Naive thymus-derived CD8-positive, alpha-beta T cell (primary cell): ENCODE data around the gene IRX5. TPM values are rescaled to one million over a fixed set of nuclear protein-coding genes. Genes with fewer than 3 reads are reported as not detected.

Experiments
- ATAC-seq, 2 donors: fragments of 150-1000 bp; cut with Tn5 transposase in 1 of 2; sonication (Bioruptor Pico), chemical (Tn5 transposase) in 1 of 2; 1 replicate in 1 of 2; 2 replicates in 1 of 2; pipeline ENCODE4 v1.10.0; 2021; ENCODE audit warnings: mild to moderate bottlenecking in 2 of 2, moderate library complexity in 2 of 2
- POLR2A ChIA-PET: fragments of 350-600 bp; sonication (Branson Sonifier 250); formaldehyde crosslinking; loops from one replicate; lab custom pipeline; 2021; ENCODE audit warnings: antibody characterized with exemption; lab: Charles Lee
- DNase-seq, 10 donors: peaks; one replicate each; pipeline versions ENCODE4 v3.0.0 to v3.0.0-alpha.2; 2020 to 2022
- H3K27ac Mint-ChIP-seq, 10 donors: one replicate each; pipeline ENCODE4 v1.8.0; 2020 to 2022; ENCODE audit warnings: mild to moderate bottlenecking in 10 of 10, mixed read lengths in 10 of 10, moderate library complexity in 4 of 10, inconsistent platforms in 1 of 10
- H3K27me3 Mint-ChIP-seq, 5 donors: one replicate each; pipeline ENCODE4 v1.8.0; 2021 to 2022; ENCODE audit warnings: mixed read lengths in 5 of 5
- H3K36me3 Mint-ChIP-seq, 3 donors: one replicate each; pipeline ENCODE4 v1.8.0; 2020 to 2022; ENCODE audit warnings: mixed read lengths in 3 of 3, mild to moderate bottlenecking in 2 of 3, inconsistent platforms in 1 of 3
- H3K4me1 Mint-ChIP-seq, 4 donors: one replicate each; pipeline ENCODE4 v1.8.0; 2021 to 2022; ENCODE audit warnings: mixed read lengths in 4 of 4
- H3K4me3 Mint-ChIP-seq, 10 donors: one replicate each; pipeline ENCODE4 v1.8.0; 2020 to 2022; ENCODE audit warnings: mild to moderate bottlenecking in 10 of 10, mixed read lengths in 10 of 10, moderate library complexity in 6 of 10, inconsistent platforms in 1 of 10
- H3K9me3 Mint-ChIP-seq, 9 donors: one replicate each; pipeline ENCODE4 v1.8.0; 2020 to 2022; ENCODE audit warnings: mixed read lengths in 9 of 9, mild to moderate bottlenecking in 3 of 9, inconsistent platforms in 1 of 9, moderate library complexity in 1 of 9
- polyA plus RNA-seq, 3 donors: library from polyadenylated mRNA; unstranded; fragments of 300-500 nt; fragmentation: Illumina TruSeq; gene quantifications; one replicate each; pipeline ENCODE4 v1.2.3, GENCODE V29; 2021
- total RNA-seq, 8 experiments: library from RNA in 2 of 8; stranded (reverse) in 2 of 8; gene quantifications; one replicate each; pipeline ENCODE4 v1.2.3 and lab custom pipeline; 2021 to 2026

The IRX5 gene
- total and polyA plus RNA-seq, 5 experiments from 2014 or later = not detected

GRCh38 chr16:54957403-54958166 is 26.9 kb downstream of the IRX5 start:
- Mint-ChIP-seq H3K9me3 (peaks cover 0 to 5% (median 0%) of the 10 kb centered on the region in 9 donors), H3K4me1 (no peaks in the 10 kb centered on the region), H3K4me3 (no peak overlapping the region), H3K27me3 (peaks cover 3 to 14% (median 11%) of the 10 kb centered on the region in 5 donors), H3K36me3 (no peaks in the 10 kb centered on the region), H3K27ac (no peak overlapping the region)
- ATAC-seq = no peak
- no peak for DNase-seq
- POLR2A ChIA-PET = no interaction called here

GRCh38 chr16:54962045-54962444 is 31.4 kb downstream of the IRX5 start:
- Mint-ChIP-seq H3K27ac (no peak overlapping the region), H3K27me3 (peaks cover 8 to 22% (median 10%) of the 10 kb centered on the region in 5 donors), H3K4me3 (no peak overlapping the region), H3K4me1 (no peaks in the 10 kb centered on the region), H3K9me3 (no peaks in the 10 kb centered on the region), H3K36me3 (no peaks in the 10 kb centered on the region)
- DNase-seq (no peak), ATAC-seq (no peak)
- POLR2A ChIA-PET = no interaction called here

GRCh38 chr16:54964239-54964638 is 33.6 kb downstream of the IRX5 start:
- no peaks in the 10 kb centered on the region for H3K4me1 Mint-ChIP-seq
- POLR2A ChIA-PET = no interaction called here
- no peak overlapping the region for H3K27ac Mint-ChIP-seq
- H3K9me3 Mint-ChIP-seq = no peaks in the 10 kb centered on the region
- peaks cover 7 to 22% (median 10%) of the 10 kb centered on the region in 5 donors for H3K27me3 Mint-ChIP-seq
- H3K4me3 Mint-ChIP-seq = no peak overlapping the region
- DNase-seq (no peak), ATAC-seq (no peak)
- H3K36me3 Mint-ChIP-seq = no peaks in the 10 kb centered on the region

- no peak overlapping the region for H3K27ac Mint-ChIP-seq
- DNase-seq = no peak
- no peak for ATAC-seq
- no peaks in the 10 kb centered on the region for H3K4me1 Mint-ChIP-seq
- POLR2A ChIA-PET = no interaction called here
- peaks cover 1 to 22% (median 8%) of the 10 kb centered on the region in 5 donors for H3K27me3 Mint-ChIP-seq
- H3K9me3 Mint-ChIP-seq = no peaks in the 10 kb centered on the region
- no peak overlapping the region for H3K4me3 Mint-ChIP-seq
- H3K36me3 Mint-ChIP-seq = no peaks in the 10 kb centered on the region
Measured at GRCh38 chr16:54965464-54965863, 34.8 kb downstream of the IRX5 start.

- DNase-seq = no peak
- ATAC-seq = no peak
- POLR2A ChIA-PET = no interaction called here
- no peaks in the 10 kb centered on the region for H3K4me1 Mint-ChIP-seq
- H3K27ac Mint-ChIP-seq = no peak overlapping the region
- H3K4me3 Mint-ChIP-seq = no peak overlapping the region
- no peaks in the 10 kb centered on the region for H3K9me3 Mint-ChIP-seq
- no peaks in the 10 kb centered on the region for H3K36me3 Mint-ChIP-seq
- peaks cover 1 to 33% (median 10%) of the 10 kb centered on the region in 5 donors for H3K27me3 Mint-ChIP-seq
Measured at GRCh38 chr16:54968011-54968410, 37.3 kb downstream of the IRX5 start.

- POLR2A ChIA-PET = no interaction called here
- H3K9me3 Mint-ChIP-seq = peaks cover 0 to 4% (median 0%) of the 10 kb centered on the region in 9 donors
- no peaks in the 10 kb centered on the region for H3K36me3 Mint-ChIP-seq
- no peaks in the 10 kb centered on the region for H3K4me1 Mint-ChIP-seq
- no peak for ATAC-seq
- peaks cover 0 to 27% (median 9%) of the 10 kb centered on the region in 5 donors for H3K27me3 Mint-ChIP-seq
- H3K27ac Mint-ChIP-seq = no peak overlapping the region
- DNase-seq = no peak
- no peak overlapping the region for H3K4me3 Mint-ChIP-seq
Measured at GRCh38 chr16:54968784-54969183, 38.1 kb downstream of the IRX5 start.

- POLR2A ChIA-PET = no interaction called here
- no peak for ATAC-seq
- no peaks in the 10 kb centered on the region for H3K36me3 Mint-ChIP-seq
- no peaks in the 10 kb centered on the region for H3K4me1 Mint-ChIP-seq
- peaks cover 0 to 24% (median 10%) of the 10 kb centered on the region in 5 donors for H3K27me3 Mint-ChIP-seq
- H3K4me3 Mint-ChIP-seq = no peak overlapping the region
- H3K9me3 Mint-ChIP-seq = peaks cover 0 to 5% (median 0%) of the 10 kb centered on the region in 9 donors
- no peak overlapping the region for H3K27ac Mint-ChIP-seq
- no peak for DNase-seq
Measured at GRCh38 chr16:54970016-54970415, 39.4 kb downstream of the IRX5 start.

GRCh38 chr16:54974367-54974766 is 43.7 kb downstream of the IRX5 start:
- DNase-seq (no peak), ATAC-seq (no peak)
- Mint-ChIP-seq H3K27me3 (peaks cover 0 to 49% (median 11%) of the 10 kb centered on the region in 5 donors), H3K9me3 (peaks cover 0 to 5% (median 0%) of the 10 kb centered on the region in 9 donors), H3K4me3 (no peak overlapping the region), H3K27ac (no peak overlapping the region), H3K36me3 (no peaks in the 10 kb centered on the region), H3K4me1 (no peaks in the 10 kb centered on the region)
- POLR2A ChIA-PET = no interaction called here

- Mint-ChIP-seq H3K9me3 (peaks cover 0 to 5% (median 0%) of the 10 kb centered on the region in 9 donors), H3K4me3 (no peak overlapping the region), H3K4me1 (no peaks in the 10 kb centered on the region), H3K27ac (no peak overlapping the region), H3K27me3 (peaks cover 0 to 49% (median 11%) of the 10 kb centered on the region in 5 donors), H3K36me3 (no peaks in the 10 kb centered on the region)
- POLR2A ChIA-PET = no interaction called here
- ATAC-seq = no peak
- DNase-seq = no peak
Measured at GRCh38 chr16:54976651-54977200, 46.1 kb downstream of the IRX5 start.

- peaks cover 0 to 46% (median 11%) of the 10 kb centered on the region in 5 donors for H3K27me3 Mint-ChIP-seq
- no peak overlapping the region for H3K27ac Mint-ChIP-seq
- no peak for DNase-seq
Measured at GRCh38 chr16:54977211-54977610, 46.5 kb downstream of the IRX5 start.

GRCh38 chr16:54980821-54981220 is 50.2 kb downstream of the IRX5 start:
- H3K4me3 Mint-ChIP-seq = no peak overlapping the region
- POLR2A ChIA-PET = no interaction called here

More at GRCh38 chr16:54977211-54977610, 46.5 kb downstream of the IRX5 start:
- POLR2A ChIA-PET = no interaction called here
- H3K36me3 Mint-ChIP-seq = no peaks in the 10 kb centered on the region
- H3K4me3 Mint-ChIP-seq = no peak overlapping the region
- H3K9me3 Mint-ChIP-seq = peaks cover 0 to 5% (median 0%) of the 10 kb centered on the region in 9 donors
- H3K4me1 Mint-ChIP-seq = no peaks in the 10 kb centered on the region
- ATAC-seq = no peak

More at GRCh38 chr16:54980821-54981220, 50.2 kb downstream of the IRX5 start:
- ATAC-seq (no peak), DNase-seq (no peak)
- peaks cover 0 to 28% (median 6%) of the 10 kb centered on the region in 5 donors for H3K27me3 Mint-ChIP-seq
- H3K27ac Mint-ChIP-seq = no peak overlapping the region
- H3K4me1 Mint-ChIP-seq = no peaks in the 10 kb centered on the region
- H3K9me3 Mint-ChIP-seq = no peaks in the 10 kb centered on the region
- no peaks in the 10 kb centered on the region for H3K36me3 Mint-ChIP-seq
